Measurements from ENCODE around the gene PRDM16.

PRDM16 gene

DNA sequence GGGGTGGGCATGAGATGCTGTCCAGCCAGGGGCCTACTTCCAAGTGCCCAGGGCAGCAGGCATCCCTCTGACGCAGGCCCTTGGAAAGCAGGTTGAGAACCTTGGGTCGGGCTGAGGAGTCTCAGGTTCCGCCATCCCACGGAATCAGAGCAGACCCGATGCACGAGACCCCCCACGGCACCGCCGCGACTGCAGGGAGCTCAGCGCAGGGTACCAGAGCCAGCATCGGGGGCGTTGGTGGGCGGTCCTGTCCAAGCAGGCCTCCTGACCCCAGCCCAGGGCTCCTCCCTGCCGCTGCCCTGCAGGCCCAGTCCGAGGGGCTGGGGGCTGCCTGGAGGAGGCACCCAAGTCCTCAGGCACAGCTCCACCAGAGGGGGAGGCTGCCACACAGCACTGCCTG lies 177.2 kb downstream of the PRDM16 start:
- TF ChIP-seq CTCF (IDR thresholded peaks at IDR 0.05; ENCODE audit: borderline replicate concordance, insufficient read depth, low read depth, low read length): no peak
- no peak overlapping the region for H3K4me3 ChIP-seq (ENCODE audit: low read depth, low read length)

DNA sequence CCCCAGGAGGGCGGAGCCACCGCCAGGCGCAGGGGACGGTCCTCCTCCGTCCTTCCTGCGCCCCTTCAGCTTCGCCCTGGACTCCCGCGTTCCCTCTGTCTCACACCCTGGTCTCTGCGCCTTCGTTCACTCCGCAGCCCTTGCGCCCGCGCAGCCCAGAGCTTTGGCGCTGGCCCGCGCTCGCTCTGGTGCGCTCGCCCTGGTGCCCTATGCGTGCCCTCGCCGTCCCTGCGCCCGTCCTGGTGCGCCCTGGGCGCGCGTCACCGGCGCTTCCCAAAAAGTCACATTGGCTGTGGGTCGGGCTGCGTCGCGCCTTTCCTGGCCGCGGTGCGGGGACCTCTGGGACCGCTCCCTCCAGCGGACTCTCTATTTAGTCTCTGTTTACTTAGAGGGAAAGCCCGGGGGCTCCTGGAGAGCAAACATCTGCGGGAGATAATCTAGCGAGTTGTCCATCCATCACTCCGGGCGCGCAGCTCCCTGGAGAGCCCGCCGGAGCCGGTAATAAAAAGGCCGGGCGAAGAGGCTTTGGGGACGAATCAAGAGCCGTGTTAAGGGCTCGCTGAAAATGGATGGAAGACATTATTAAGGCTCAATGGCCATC lies 178.6 kb downstream of the PRDM16 start:
- no peak for TF ChIP-seq CTCF (IDR thresholded peaks at IDR 0.05; ENCODE audit: borderline replicate concordance, insufficient read depth, low read depth, low read length)
- no peak overlapping the region for H3K4me3 ChIP-seq (ENCODE audit: low read depth, low read length)

GRCh38 chr1:3248155-3249141 lies 179.4 kb downstream of the PRDM16 start:
- TF ChIP-seq CTCF (IDR thresholded peaks at IDR 0.05; ENCODE audit: borderline replicate concordance, insufficient read depth, low read depth, low read length): no peak
- H3K4me3 ChIP-seq (ENCODE audit: low read depth, low read length): no peak overlapping the region

- H3K4me3 ChIP-seq (ENCODE audit: low read depth, low read length): no peak overlapping the region
- TF ChIP-seq CTCF (IDR thresholded peaks at IDR 0.05; ENCODE audit: borderline replicate concordance, insufficient read depth, low read depth, low read length): no peak
Observed at GRCh38 chr1:3249231-3249630, 180.2 kb downstream of the PRDM16 start.

DNA sequence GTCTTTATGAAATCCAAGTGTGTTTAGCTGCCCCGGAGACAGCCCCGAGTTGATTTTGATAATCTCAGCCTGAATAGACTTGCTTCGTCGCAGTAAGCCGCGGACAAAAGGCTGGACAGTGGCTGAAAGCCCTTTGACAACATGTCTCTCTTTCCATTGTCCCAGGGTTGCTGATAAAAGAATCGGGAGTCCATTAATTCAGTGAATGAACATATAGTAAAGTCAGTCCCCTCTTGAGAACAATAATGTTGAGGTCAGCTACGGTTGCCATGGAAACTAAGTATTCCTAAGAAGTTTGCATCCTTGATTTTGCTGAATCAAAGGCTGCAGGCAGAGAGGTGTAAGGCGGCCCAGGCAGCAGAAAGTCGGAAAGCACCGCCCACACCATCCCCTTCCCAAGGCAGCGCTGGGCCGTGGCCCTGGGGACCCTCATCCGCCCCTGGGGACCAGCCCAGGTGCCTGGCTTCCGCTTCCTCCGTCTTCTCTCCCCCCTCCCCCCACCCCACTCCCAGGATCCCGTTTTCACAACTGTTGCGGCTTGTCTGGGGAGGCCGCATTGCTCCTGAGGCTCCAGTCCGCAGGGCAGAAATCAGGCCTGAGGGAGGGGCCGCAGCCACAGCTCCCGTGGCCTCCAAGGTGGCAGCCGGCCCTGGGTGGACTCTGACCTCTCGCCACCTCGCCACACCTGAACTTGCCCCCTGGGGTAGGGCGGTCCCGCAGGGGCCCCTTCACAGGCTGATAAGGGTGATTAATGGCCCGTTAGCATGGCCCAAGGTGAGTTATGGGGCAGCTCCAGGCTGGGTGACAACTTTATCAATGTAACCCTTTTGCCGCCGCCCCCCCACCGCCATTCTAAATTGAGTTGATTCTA lies 180.9 kb downstream of the PRDM16 start:
- TF ChIP-seq CTCF (IDR thresholded peaks at IDR 0.05; ENCODE audit: borderline replicate concordance, insufficient read depth, low read depth, low read length): no peak
- no peak overlapping the region for H3K4me3 ChIP-seq (ENCODE audit: low read depth, low read length)

GRCh38 chr1:3250624-3251023 lies 181.6 kb downstream of the PRDM16 start:
- TF ChIP-seq CTCF (IDR thresholded peaks at IDR 0.05; ENCODE audit: borderline replicate concordance, insufficient read depth, low read depth, low read length): no peak
- H3K4me3 ChIP-seq (ENCODE audit: low read depth, low read length): no peak overlapping the region

Measured in GM12875 (cell line).